Esophagus muscularis mucosa (tissue), 3 donors: ENCODE results near the gene SCAP.

Experiments used
- POLR2A ChIP-seq: fragments of 450-650 bp; IDR thresholded peaks from one replicate; pipeline ENCODE4 v1.6.1; 2017; ENCODE audit warnings: antibody characterized with exemption, moderate library complexity, mild to moderate bottlenecking, low read depth
- POLR2AphosphoS5 ChIP-seq, 2 donors: sonication (generic); formaldehyde crosslinking; IDR thresholded peaks; one replicate each; pipeline ENCODE4 v1.6.1; 2017; ENCODE audit warnings: antibody characterized with exemption in 2 of 2
- TF ChIP-seq, protein P1 (sequence below), 3 experiments: fragments of 200-600 bp in 2 of 3; fragments of 450-650 bp in 1 of 3; sonication (generic) in 2 of 3; IDR thresholded peaks; one replicate each; pipeline ENCODE4 v1.5.1; 2017 to 2019; ENCODE audit warnings: antibody characterized with exemption in 3 of 3, mild to moderate bottlenecking in 2 of 3, moderate library complexity in 1 of 3

DNA sequence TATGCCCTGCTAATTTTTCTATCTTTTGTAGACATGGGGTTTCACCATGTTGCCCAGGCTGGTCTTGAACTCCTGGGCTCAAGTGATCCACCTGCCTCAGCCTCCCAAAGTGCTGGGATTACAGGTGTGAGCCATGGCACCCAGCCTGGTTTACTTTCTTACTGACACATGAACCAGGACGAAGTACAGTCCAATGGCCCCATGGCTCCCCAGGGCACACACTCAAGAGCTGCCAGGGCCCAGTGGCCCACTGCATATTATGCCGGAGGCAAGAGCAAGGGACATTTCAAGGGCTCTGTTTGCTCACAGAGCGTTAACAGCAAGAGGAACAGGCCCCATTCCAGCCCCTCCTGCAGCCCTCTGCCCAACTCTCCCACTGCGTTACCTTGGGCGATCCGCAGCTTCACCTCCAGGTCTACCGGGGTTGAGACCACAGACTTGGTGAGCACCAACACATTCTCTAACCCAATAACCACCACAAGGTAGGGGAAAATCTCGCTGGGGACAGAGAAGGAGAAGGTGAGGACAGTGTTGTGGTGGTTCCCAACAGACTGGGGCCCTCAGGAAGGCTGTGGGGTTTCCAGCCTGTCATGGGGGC, 52.1 kb downstream of the SCAP start:
- TF ChIP-seq, protein P1, sequence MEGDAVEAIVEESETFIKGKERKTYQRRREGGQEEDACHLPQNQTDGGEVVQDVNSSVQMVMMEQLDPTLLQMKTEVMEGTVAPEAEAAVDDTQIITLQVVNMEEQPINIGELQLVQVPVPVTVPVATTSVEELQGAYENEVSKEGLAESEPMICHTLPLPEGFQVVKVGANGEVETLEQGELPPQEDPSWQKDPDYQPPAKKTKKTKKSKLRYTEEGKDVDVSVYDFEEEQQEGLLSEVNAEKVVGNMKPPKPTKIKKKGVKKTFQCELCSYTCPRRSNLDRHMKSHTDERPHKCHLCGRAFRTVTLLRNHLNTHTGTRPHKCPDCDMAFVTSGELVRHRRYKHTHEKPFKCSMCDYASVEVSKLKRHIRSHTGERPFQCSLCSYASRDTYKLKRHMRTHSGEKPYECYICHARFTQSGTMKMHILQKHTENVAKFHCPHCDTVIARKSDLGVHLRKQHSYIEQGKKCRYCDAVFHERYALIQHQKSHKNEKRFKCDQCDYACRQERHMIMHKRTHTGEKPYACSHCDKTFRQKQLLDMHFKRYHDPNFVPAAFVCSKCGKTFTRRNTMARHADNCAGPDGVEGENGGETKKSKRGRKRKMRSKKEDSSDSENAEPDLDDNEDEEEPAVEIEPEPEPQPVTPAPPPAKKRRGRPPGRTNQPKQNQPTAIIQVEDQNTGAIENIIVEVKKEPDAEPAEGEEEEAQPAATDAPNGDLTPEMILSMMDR (IDR thresholded peaks at IDR 0.05) = no peak
- TF ChIP-seq POLR2AphosphoS5 (IDR thresholded peaks at IDR 0.05) (no peak), POLR2A (no peak)
